ENCODE measurements around the gene FEM1B. TPM values are rescaled to one million over a fixed set of nuclear protein-coding genes. Genes with fewer than 3 reads are reported as not detected.

FEM1B gene
- total and polyA plus RNA-seq, 2 donors, result 32.4 to 103 TPM

GRCh38 chr15:68300115-68300940, 22.8 kb downstream of the FEM1B start:
- Histone ChIP-seq H3K27ac (ENCODE audit: low read depth) (no peak overlapping the region), H3K4me3 (ENCODE audit: low read depth, low read length) (no peak overlapping the region), H3K36me3 (ENCODE audit: insufficient read depth) (peaks cover 1% of the 10 kb centered on the region), H3K4me1 (ENCODE audit: insufficient read depth) (no peaks in the 10 kb centered on the region)
- no peak for DNase-seq (ENCODE audit: extremely low spot score)
- WGBS, result 83% methylated on average over 6 of the region's 6 CpGs

- DNase-seq (ENCODE audit: extremely low spot score), result no peak
- Histone ChIP-seq H3K4me3 (ENCODE audit: low read depth, low read length) (no peak overlapping the region), H3K27ac (ENCODE audit: low read depth) (no peak overlapping the region), H3K36me3 (ENCODE audit: insufficient read depth) (peaks cover 1% of the 10 kb centered on the region), H3K4me1 (ENCODE audit: insufficient read depth) (no peaks in the 10 kb centered on the region)
- 87% methylated on average over 8 of the region's 8 CpGs for WGBS
Observed at GRCh38 chr15:68301301-68301700, 23.8 kb downstream of the FEM1B start.

GRCh38 chr15:68302729-68303128, 25.2 kb downstream of the FEM1B start:
- Histone ChIP-seq H3K36me3 (ENCODE audit: insufficient read depth) (peaks cover 1% of the 10 kb centered on the region), H3K4me3 (ENCODE audit: low read depth, low read length) (no peak overlapping the region), H3K27ac (ENCODE audit: low read depth) (no peak overlapping the region), H3K4me1 (ENCODE audit: insufficient read depth) (no peaks in the 10 kb centered on the region)
- 94% methylated on average over 6 of the region's 6 CpGs for WGBS
- DNase-seq (ENCODE audit: extremely low spot score), result no peak

GRCh38 chr15:68303134-68303533, 25.6 kb downstream of the FEM1B start:
- WGBS, result 75% methylated on average over 2 of the region's 2 CpGs
- peaks cover 1% of the 10 kb centered on the region for H3K36me3 ChIP-seq (ENCODE audit: insufficient read depth)
- H3K4me3 ChIP-seq (ENCODE audit: low read depth, low read length), result no peak overlapping the region
- H3K27ac ChIP-seq (ENCODE audit: low read depth), result no peak overlapping the region
- H3K4me1 ChIP-seq (ENCODE audit: insufficient read depth), result no peaks in the 10 kb centered on the region
- DNase-seq (ENCODE audit: extremely low spot score), result no peak

- 82% methylated on average over 15 of the region's 15 CpGs for WGBS
- DNase-seq (ENCODE audit: extremely low spot score), result no peak
- H3K4me1 ChIP-seq (ENCODE audit: insufficient read depth), result no peaks in the 10 kb centered on the region
- H3K4me3 ChIP-seq (ENCODE audit: low read depth, low read length), result no peak overlapping the region
- no peak overlapping the region for H3K27ac ChIP-seq (ENCODE audit: low read depth)
- peaks cover 1% of the 10 kb centered on the region for H3K36me3 ChIP-seq (ENCODE audit: insufficient read depth)
Observed at GRCh38 chr15:68303560-68304436, 26.3 kb downstream of the FEM1B start.

- peaks cover 1% of the 10 kb centered on the region for H3K36me3 ChIP-seq (ENCODE audit: insufficient read depth)
- 79% methylated on average over 15 of the region's 15 CpGs for WGBS
- H3K4me3 ChIP-seq (ENCODE audit: low read depth, low read length), result no peak overlapping the region
- DNase-seq (ENCODE audit: extremely low spot score), result no peak
- no peak overlapping the region for H3K27ac ChIP-seq (ENCODE audit: low read depth)
- no peaks in the 10 kb centered on the region for H3K4me1 ChIP-seq (ENCODE audit: insufficient read depth)
Observed at GRCh38 chr15:68304589-68305337, 27.2 kb downstream of the FEM1B start.

- Histone ChIP-seq H3K27ac (ENCODE audit: low read depth) (no peak overlapping the region), H3K4me1 (ENCODE audit: insufficient read depth) (no peaks in the 10 kb centered on the region), H3K36me3 (ENCODE audit: insufficient read depth) (peaks cover 1% of the 10 kb centered on the region), H3K4me3 (ENCODE audit: low read depth, low read length) (no peak overlapping the region)
- DNase-seq (ENCODE audit: extremely low spot score), result no peak
- WGBS, result 60% methylated on average over 6 of the region's 6 CpGs
Observed at GRCh38 chr15:68305420-68305871, 27.9 kb downstream of the FEM1B start.

- WGBS, result 80% methylated on average over 14 of the region's 14 CpGs
- Histone ChIP-seq H3K36me3 (ENCODE audit: insufficient read depth) (no peaks in the 10 kb centered on the region), H3K27ac (ENCODE audit: low read depth) (no peak overlapping the region), H3K4me3 (ENCODE audit: low read depth, low read length) (no peak overlapping the region), H3K4me1 (ENCODE audit: insufficient read depth) (no peaks in the 10 kb centered on the region)
- no peak for DNase-seq (ENCODE audit: extremely low spot score)
Observed at GRCh38 chr15:68307131-68307928, 29.8 kb downstream of the FEM1B start.

GRCh38 chr15:68309024-68309423, 31.5 kb downstream of the FEM1B start:
- H3K27ac ChIP-seq (ENCODE audit: low read depth), result no peak overlapping the region
- 79% methylated on average over 3 of the region's 3 CpGs for WGBS
- no peak overlapping the region for H3K4me3 ChIP-seq (ENCODE audit: low read depth, low read length)
- H3K36me3 ChIP-seq (ENCODE audit: insufficient read depth), result no peaks in the 10 kb centered on the region
- no peaks in the 10 kb centered on the region for H3K4me1 ChIP-seq (ENCODE audit: insufficient read depth)
- no peak for DNase-seq (ENCODE audit: extremely low spot score)

GRCh38 chr15:68310178-68310803, 32.7 kb downstream of the FEM1B start:
- no peaks in the 10 kb centered on the region for H3K4me1 ChIP-seq (ENCODE audit: insufficient read depth)
- DNase-seq (ENCODE audit: extremely low spot score), result no peak
- no peak overlapping the region for H3K4me3 ChIP-seq (ENCODE audit: low read depth, low read length)
- no peak overlapping the region for H3K27ac ChIP-seq (ENCODE audit: low read depth)
- H3K36me3 ChIP-seq (ENCODE audit: insufficient read depth), result no peaks in the 10 kb centered on the region
- 65% methylated on average over 7 of the region's 7 CpGs for WGBS

GRCh38 chr15:68310804-68311463, 33.4 kb downstream of the FEM1B start:
- Histone ChIP-seq H3K36me3 (ENCODE audit: insufficient read depth) (no peaks in the 10 kb centered on the region), H3K27ac (ENCODE audit: low read depth) (no peak overlapping the region), H3K4me3 (ENCODE audit: low read depth, low read length) (no peak overlapping the region), H3K4me1 (ENCODE audit: insufficient read depth) (no peaks in the 10 kb centered on the region)
- no peak for DNase-seq (ENCODE audit: extremely low spot score)
- 94% methylated on average over 22 of the region's 22 CpGs for WGBS

- WGBS, result 95% methylated on average over 3 of the region's 3 CpGs
- no peak overlapping the region for H3K4me3 ChIP-seq (ENCODE audit: low read depth, low read length)
- H3K27ac ChIP-seq (ENCODE audit: low read depth), result no peak overlapping the region
- no peak for DNase-seq (ENCODE audit: extremely low spot score)
- H3K36me3 ChIP-seq (ENCODE audit: insufficient read depth), result no peaks in the 10 kb centered on the region
- no peaks in the 10 kb centered on the region for H3K4me1 ChIP-seq (ENCODE audit: insufficient read depth)
Observed at GRCh38 chr15:68311464-68311835, 33.9 kb downstream of the FEM1B start.

Measured in urinary bladder (tissue), 4 donors.